NT2/D1 (cell line): ENCODE measurements around the gene DAPK2.

Experiments used
- SUZ12 ChIP-seq: IDR thresholded peaks from 2 replicates; pipeline ENCODE4 v1.6.1; 2011; ENCODE audit not compliant: insufficient read length, insufficient read depth; ENCODE audit errors: extremely low read depth
- YY1 ChIP-seq: IDR thresholded peaks from 2 replicates; pipeline ENCODE4 v1.6.1; 2011; ENCODE audit not compliant: insufficient read length, insufficient read depth

- TF ChIP-seq YY1 (no peak), SUZ12 (no peak)
These were observed 58.4 kb downstream of the DAPK2 start for GRCh38 chr15:63987796-63988378.
